Esophagus squamous epithelium (tissue), 5 donors: Measurements from ENCODE around the gene SYTL1. TPM values are rescaled to one million over a fixed set of nuclear protein-coding genes. Genes with fewer than 3 reads are reported as not detected.

Source experiments
- DNase-seq: peaks from one replicate; lab custom pipeline; 2025; lab: John Stamatoyannopoulos, UW
- H3K27ac ChIP-seq, 4 donors: fragments of 200-600 bp; sonication (generic); one replicate each; pipeline ENCODE4 v1.5.1; 2016 to 2019; ENCODE audit warnings: mild to moderate bottlenecking in 1 of 4
- H3K27me3 ChIP-seq, 4 donors: fragments of 200-600 bp; sonication (generic); 1 replicate in 3 of 4; 2 replicates in 1 of 4; pipeline versions ENCODE4 v1.5.1 to v1.6.0; 2017 to 2021; ENCODE audit warnings: antibody characterized with exemption in 1 of 4
- H3K36me3 ChIP-seq, 3 donors: fragments of 200-600 bp; sonication (generic); one replicate each; pipeline ENCODE4 v1.5.1; 2016 to 2019
- H3K4me1 ChIP-seq, 3 donors: fragments of 200-600 bp; sonication (generic); one replicate each; pipeline ENCODE4 v1.5.1; 2017 to 2019
- H3K4me3 ChIP-seq, 4 donors: fragments of 200-600 bp; sonication (generic); 1 replicate in 3 of 4; 2 replicates in 1 of 4; pipeline ENCODE4 v1.5.1; 2016 to 2019; ENCODE audit warnings: mild to moderate bottlenecking in 2 of 4, moderate library complexity in 1 of 4
- H3K9me3 ChIP-seq, 3 donors: fragments of 200-600 bp; sonication (generic); one replicate each; pipeline ENCODE4 v1.5.1; 2016 to 2019
- CTCF ChIP-seq, 6 experiments: fragments of 450-650 bp in 4 of 6; fragments of 200-600 bp in 2 of 6; sonication (generic) in 2 of 6; IDR thresholded peaks; one replicate each; pipeline ENCODE4 v1.5.1; 2016 to 2019; ENCODE audit warnings: antibody characterized with exemption in 6 of 6, mild to moderate bottlenecking in 4 of 6, moderate library complexity in 4 of 6
- POLR2A ChIP-seq, 4 donors: fragments of 450-650 bp; IDR thresholded peaks; one replicate each; pipeline ENCODE4 v1.6.1; 2017; ENCODE audit warnings: antibody characterized with exemption in 4 of 4, mild to moderate bottlenecking in 4 of 4, moderate library complexity in 3 of 4
- WGBS, 2 donors: methylation state at CpG; one replicate each; pipeline ENCODE4 v1.1.5; 2018; 5-methylcytosine and 5-hydroxymethylcytosine counted together
- intact Hi-C: fragments of 100-400 bp; cut with DNase I; formaldehyde crosslinking; loops from one replicate; pipeline ENCODE4 v1.15.0; 2022
- total RNA-seq, 4 donors: library from RNA; depleted of rRNA; stranded (reverse); fragments of >200 nt; gene quantifications; one replicate each; pipeline ENCODE4 v1.1.0, GENCODE V29; 2016
- donor health status: DM: yes; HTN: yes; CAD: no.

SYTL1 gene
- total RNA-seq, 4 donors from 2014 or later: 74.7 to 182 (median 125) TPM

- H3K36me3 ChIP-seq: peaks cover 0 to 26% (median 0%) of the 10 kb centered on the region in 3 donors
- peak overlapping the region in 1 of 4 donors; percentile 98 for H3K27ac ChIP-seq
- H3K4me1 ChIP-seq: peaks cover 31 to 88% (median 33%) of the 10 kb centered on the region in 3 donors
- intact Hi-C loops: no loop called here
- WGBS, 2 donors: 68 to 87% methylated on average over 2 to 3 of the region's 12 CpGs
- no peak overlapping the region for H3K4me3 ChIP-seq
- H3K9me3 ChIP-seq: no peaks in the 10 kb centered on the region
- H3K27me3 ChIP-seq: peaks cover 0 to 5% (median 0%) of the 10 kb centered on the region in 4 donors
- DNase-seq: no peak
- TF ChIP-seq POLR2A (IDR thresholded peaks at IDR 0.05) (no peak), CTCF (IDR thresholded peaks at IDR 0.05) (no peak)
Measured at GRCh38 chr1:27345272-27345671, 3.5 kb downstream of the SYTL1 start.

GRCh38 chr1:27346357-27346756 is 4.5 kb downstream of the SYTL1 start:
- Histone ChIP-seq H3K4me3 (no peak overlapping the region), H3K36me3 (peaks cover 0 to 37% (median 0%) of the 10 kb centered on the region in 3 donors), H3K4me1 (peaks cover 34 to 88% (median 38%) of the 10 kb centered on the region in 3 donors), H3K9me3 (no peaks in the 10 kb centered on the region), H3K27me3 (peaks cover 0 to 5% (median 0%) of the 10 kb centered on the region in 4 donors), H3K27ac (peak overlapping the region in 2 of 4 donors; percentile 74 to 98)
- TF ChIP-seq POLR2A (IDR thresholded peaks at IDR 0.05) (no peak), CTCF (IDR thresholded peaks at IDR 0.05) (no peak)
- 93 to 96% methylated on average over 5 to 6 of the region's 8 CpGs for WGBS, 2 donors
- no peak for DNase-seq
- intact Hi-C loops: no loop called here

- WGBS, 2 donors: 65 to 91% methylated on average over 6 to 7 of the region's 14 CpGs
- peak overlapping the region; percentile 49 to 98 (median 78) for H3K27ac ChIP-seq
Measured at GRCh38 chr1:27346991-27347624, 5.3 kb downstream of the SYTL1 start.

GRCh38 chr1:27348861-27349783 is 7.3 kb downstream of the SYTL1 start:
- no peak for TF ChIP-seq POLR2A (IDR thresholded peaks at IDR 0.05)
- peak in 1 of 6 experiments; percentile 4 for TF ChIP-seq CTCF (IDR thresholded peaks at IDR 0.05)
- intact Hi-C loops: no loop called here
- Histone ChIP-seq H3K27me3 (peaks cover 0 to 5% (median 0%) of the 10 kb centered on the region in 4 donors), H3K9me3 (no peaks in the 10 kb centered on the region), H3K4me1 (peaks cover 28 to 80% (median 36%) of the 10 kb centered on the region in 3 donors), H3K36me3 (peaks cover 0 to 58% (median 6%) of the 10 kb centered on the region in 3 donors), H3K27ac (peak overlapping the region; percentile 74 to 98 (median 80)), H3K4me3 (peak overlapping the region; percentile 19 to 66 (median 42))
- DNase-seq: no peak
- WGBS, 2 donors: 33 to 57% methylated on average over 5 of the region's 51 CpGs

More at GRCh38 chr1:27346991-27347624, 5.3 kb downstream of the SYTL1 start:
- peaks cover 0 to 38% (median 0%) of the 10 kb centered on the region in 3 donors for H3K36me3 ChIP-seq
- TF ChIP-seq CTCF (IDR thresholded peaks at IDR 0.05) (no peak), POLR2A (IDR thresholded peaks at IDR 0.05) (no peak)
- no peak for DNase-seq
- H3K4me1 ChIP-seq: peaks cover 31 to 88% (median 36%) of the 10 kb centered on the region in 3 donors
- no peaks in the 10 kb centered on the region for H3K9me3 ChIP-seq
- intact Hi-C loops: no loop called here
- H3K4me3 ChIP-seq: no peak overlapping the region
- H3K27me3 ChIP-seq: peaks cover 0 to 5% (median 0%) of the 10 kb centered on the region in 4 donors
